GM15510 (cell line): ENCODE measurements around the gene HSPH1.

Source experiments
- POLR2A ChIP-seq: IDR thresholded peaks from 3 replicates; pipeline ENCODE4 v1.6.1; 2011; ENCODE audit warnings: borderline replicate concordance; ENCODE audit not compliant: insufficient read length; ENCODE audit errors: extremely low read depth

Gene HSPH1

GRCh38 chr13:31119966-31120700 lies 41.6 kb downstream of the HSPH1 start:
- TF ChIP-seq POLR2A, result no peak

GRCh38 chr13:31119526-31119925 lies 42.2 kb downstream of the HSPH1 start:
- no peak for TF ChIP-seq POLR2A

DNA sequence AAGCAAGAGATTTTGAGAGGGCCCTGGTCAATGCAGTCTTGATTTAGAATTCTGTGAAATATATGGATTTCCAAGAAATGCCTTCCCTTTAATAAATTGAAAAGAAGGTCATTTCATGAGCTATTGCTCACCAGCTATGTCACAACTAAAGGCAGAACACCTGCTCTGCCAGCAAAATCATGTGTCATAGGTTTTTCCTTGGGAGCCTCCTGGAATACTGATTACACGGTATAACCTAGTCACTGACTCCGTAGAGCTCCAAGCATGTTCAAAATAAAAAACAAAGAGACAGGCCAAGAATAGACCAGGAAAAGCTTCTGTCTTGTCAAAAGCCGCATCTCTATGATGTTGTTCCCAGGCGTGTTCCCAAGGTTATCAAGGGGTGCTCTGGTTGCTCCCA lies 45.5 kb downstream of the HSPH1 start:
- TF ChIP-seq POLR2A, result no peak

DNA sequence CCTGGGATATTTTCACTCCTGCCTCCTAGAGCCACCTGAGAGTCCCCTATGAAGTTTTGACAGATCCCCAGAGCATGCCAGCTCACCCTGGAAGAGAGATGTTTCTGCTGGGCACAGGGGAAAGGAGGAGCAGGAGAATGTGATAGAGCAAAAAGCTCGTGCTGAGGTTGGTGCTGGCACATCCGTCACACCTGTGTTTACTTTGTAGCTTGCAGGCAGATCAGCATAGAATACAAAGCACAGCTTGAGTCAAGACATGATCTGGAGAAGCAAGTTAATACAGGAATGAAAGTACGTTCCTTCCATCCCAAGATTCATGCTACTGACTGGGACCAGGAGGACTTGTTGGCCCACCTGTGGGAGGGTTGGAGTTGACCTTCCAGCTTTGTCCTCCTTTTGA lies 46.1 kb downstream of the HSPH1 start:
- TF ChIP-seq POLR2A, result no peak

DNA sequence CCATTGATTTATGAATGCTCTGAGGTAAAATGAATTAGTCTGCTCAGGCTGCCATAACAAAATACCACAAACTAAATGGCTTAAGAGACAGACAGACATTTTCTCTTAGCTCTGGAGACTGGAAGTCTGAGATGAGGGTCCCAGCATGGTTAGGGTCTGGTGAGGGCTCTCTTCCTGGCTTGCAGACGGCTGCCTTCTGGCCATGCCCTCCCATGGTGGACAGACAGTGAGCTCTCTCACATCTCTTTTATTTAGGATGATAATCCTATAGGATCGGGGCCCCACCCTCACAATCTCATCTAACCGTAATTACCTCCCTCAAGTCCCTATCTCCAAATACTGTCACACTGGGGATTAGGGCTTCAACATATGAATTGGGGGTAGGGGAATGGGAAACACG lies 47.1 kb downstream of the HSPH1 start:
- no peak for TF ChIP-seq POLR2A

DNA sequence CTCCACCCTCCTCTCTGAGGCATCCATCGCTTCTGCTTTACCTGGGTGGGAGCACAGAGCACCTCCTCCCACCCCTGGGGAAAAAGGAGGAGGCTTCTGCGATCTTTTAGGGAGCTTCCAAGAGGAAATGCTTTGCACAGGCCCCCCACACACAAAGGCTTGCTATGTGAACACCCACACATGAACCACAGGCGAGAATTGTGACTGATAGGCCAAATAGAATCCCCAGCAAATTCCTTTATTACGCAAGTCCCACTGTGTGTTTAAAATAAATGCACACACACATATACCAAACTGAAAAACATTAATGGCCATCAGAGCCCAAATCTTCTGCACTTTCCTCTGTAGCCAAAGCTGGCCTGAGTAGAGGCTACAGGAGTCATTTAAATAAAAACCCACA lies 50.6 kb downstream of the HSPH1 start:
- TF ChIP-seq POLR2A, result no peak

DNA sequence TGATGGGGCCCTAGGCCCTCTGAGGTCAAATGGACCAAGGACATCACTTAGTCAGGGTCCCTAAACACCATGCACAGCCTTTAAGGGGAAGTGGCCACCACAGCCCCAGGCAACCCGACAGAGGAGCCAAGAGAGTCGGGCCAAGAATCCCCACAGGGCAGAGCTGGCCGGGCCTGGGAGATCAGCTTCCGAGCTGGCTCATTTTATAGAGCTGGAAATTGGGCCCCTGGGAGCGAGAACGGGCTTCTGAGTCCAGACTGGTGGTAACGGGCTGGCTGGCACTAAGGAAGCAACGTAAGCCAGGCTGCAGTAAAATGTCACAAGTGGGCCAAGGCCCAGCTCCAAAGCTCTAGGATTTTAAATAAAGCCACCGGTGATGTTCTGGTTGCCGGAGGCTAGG lies 51.1 kb downstream of the HSPH1 start:
- TF ChIP-seq POLR2A, result no peak

DNA sequence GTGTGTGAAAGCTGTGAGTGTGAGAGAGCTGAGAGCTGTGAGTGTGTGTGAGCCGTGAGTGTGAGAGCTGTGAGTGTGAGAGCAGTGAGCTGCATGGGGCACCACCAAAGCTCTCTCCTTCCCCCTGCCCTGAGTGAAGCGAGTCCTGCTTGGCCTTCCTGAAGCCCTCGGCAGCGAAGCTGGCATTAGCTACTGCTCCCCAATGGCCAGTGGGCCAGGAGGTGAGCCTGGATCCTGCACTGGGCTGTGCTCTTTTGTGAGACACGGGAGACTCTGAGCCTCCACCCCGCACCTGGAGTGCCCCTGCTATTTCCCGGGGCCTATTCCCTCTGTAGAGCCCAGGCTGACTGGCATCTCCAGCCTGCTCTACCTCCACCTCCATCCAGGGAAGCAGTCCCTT lies 51.5 kb downstream of the HSPH1 start:
- no peak for TF ChIP-seq POLR2A

DNA sequence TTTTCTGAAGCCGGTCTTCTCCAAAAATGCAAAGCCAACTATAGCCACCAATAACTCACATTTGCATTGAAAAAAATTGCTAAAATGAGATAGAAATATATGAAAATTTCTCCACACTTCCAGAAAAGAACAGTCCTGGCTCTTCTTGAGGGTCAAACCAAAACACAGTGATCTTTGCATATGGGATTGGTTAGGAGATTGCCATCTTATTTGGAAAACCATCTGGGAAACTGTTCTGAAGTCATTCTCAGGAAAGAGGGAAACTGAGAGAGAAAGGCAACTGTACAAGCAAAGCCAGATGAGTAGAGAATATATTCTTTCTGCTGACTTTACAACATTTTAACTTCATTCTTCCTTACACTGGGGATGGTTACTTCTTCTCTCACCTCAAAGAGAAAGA lies 54.6 kb downstream of the HSPH1 start:
- TF ChIP-seq POLR2A, result no peak

DNA sequence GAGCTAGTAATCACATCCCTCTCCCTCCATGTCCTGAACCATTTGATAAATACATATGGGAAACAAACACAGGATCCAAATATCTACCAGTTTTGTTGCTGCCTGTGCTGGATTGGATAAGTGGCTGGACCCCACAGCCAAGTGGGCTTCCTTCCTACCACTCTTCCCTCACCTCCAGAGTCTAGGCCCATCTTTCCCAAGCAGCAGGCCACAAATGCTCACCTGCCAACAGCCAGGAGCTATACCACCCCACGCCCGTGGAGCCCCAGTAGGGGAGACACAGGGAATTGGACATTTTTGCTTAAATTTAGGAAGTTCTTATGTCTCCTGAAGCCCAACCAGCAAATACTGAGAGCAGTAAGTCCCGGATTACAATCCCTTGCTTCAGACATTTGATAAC lies 55.8 kb downstream of the HSPH1 start:
- TF ChIP-seq POLR2A, result no peak

DNA sequence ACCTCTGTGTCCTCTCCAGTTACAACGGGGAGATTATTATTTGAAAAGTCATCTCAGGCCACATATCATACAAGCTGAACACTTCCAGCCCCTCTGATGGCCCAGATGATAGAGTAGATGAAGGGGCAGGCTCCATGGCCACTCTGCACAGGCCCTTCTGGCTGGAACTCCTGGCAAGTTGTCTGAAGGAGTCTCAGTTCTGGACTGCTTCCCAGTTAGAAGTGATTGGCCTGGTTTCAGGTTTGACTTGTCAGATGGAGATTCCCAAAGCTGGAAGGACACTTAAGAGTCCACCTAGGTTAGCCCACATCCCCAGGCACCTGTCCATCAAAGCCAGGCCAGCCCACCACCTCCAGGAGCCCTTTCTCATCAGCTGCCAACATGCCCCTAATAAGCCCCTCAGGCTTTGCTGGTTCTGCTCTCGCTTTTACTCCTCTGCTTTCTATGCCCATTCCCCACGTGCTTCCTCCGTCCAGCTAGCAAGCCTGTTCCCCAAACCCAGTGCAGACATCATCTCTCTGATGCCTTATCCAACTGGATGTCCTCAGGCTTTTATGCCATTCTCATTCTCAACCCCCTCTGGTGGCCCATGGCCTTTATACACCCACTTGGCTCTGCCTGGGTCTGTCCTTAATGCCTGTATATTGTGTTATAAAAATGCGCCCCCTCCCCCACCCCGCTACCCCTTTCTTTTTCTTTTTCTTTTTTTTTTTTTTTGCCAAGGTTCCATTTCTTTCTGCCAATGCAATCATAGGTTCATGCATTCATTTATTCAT lies 56.5 kb downstream of the HSPH1 start:
- TF ChIP-seq POLR2A, result no peak

DNA sequence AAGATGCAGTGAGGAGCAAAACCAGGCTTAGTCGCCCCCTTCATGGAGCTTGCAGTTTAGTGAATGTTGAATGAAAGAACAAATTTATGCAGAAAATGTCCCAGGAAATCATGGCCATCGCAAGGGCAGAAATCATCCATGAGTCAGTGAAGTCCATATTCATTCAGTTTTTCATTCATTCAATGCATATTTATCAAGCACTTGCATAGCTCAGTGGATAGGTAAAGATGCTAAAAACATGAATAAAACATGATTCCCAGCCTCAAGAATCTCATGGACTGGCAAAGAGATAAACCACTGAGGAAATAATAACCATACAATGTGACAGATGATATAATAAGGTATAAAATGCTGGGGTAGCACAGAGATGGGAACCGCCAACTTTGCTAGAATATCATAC lies 58.8 kb downstream of the HSPH1 start:
- TF ChIP-seq POLR2A, result no peak

DNA sequence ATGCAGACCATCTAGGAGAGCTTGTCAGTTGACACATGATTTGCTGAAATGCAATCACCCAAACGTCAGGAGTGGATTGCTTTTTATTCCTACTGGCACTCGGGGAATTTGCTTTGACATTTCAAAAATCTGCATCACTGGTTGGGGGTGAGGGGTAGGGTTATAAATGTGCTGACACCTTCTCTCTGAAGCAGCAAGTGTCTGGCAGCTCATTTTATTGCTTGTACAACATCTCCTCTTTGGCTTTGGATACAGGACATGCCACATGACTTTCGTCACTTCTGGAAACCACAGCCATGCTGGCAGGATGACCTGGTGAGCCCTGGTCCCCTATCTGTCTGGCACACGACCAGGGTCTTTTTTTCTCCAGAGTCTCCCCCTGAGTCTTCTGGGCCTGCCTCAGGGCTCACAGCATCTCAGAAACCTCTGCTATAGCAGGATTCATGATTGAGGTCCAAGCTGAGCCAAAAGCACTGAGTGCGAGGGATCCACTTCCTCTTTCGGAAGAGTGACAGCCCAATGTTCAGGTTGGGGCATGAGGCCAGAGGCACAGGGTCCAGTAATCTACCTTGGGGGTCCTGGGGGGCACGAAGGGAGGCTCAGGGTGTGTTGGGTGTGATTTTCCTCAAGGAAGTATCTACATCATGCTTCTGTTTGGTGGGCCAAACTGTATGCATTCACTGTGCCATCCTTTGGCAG lies 60.1 kb downstream of the HSPH1 start:
- no peak for TF ChIP-seq POLR2A

- no peak for TF ChIP-seq POLR2A
These were observed 61.0 kb downstream of the HSPH1 start for GRCh38 chr13:31100721-31101120.

DNA sequence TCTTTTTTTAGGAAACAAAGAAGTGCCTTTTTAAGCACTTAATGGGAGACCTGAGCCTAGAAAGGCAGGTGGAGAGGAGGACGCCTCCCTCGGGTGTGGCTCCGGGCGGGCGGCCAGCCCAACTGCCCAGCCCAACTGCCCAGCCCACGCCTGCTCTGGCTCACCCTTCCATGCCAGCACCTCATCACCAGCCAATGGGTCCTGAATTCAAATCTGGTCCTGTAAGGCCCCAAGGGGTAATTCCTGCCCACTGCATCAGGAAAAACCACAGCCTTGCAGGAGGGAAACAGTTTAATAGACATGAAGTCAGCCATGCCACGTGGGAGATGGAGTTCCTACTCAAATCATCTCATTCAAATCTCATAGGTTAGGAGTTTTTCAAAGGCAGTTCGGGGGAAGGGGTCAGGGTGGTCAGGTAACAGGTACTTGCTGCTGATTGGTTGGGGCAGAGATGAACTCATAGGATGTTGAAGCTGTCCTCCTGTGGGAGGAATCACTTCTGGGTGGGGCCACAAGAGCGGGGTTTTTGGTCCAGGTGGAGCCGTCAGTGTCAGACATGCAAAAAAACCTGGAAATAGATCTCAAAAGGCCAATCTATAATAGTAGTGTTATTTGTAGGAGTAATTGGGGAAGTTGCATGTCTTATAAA lies 64.9 kb downstream of the HSPH1 start:
- no peak for TF ChIP-seq POLR2A
